ENCODE data around the gene WDFY1.
"Not testable (repeated sequence)": the region's sequence is repeated elsewhere in the genome, so short reads cannot be mapped to it uniquely, and the experiment has no call there.

Gene WDFY1

DNA sequence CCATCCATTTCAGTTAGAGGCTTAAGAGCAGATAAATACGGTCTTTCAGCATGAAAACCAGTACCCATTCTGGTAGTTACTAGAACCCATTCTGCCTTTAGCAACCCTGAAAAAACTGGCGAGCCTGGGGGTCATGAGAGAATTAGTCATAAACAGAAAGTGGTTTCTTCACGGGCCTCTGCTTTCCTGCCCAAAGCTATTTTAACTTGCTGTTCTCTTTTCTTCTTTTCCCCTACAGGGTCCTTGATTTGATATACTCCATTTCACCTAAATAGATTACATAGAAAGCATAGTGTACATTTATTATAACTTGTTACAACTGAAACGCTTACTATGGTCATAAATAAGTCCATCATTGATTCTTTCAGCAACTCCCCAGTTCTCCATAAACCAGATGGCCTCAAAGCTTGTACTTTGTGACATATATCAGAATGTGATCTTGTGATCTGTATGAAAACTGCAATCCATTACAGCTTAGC is 48.3 kb downstream of the WDFY1 start:
- DNase-seq (ENCODE audit: low read depth): no peak

DNA sequence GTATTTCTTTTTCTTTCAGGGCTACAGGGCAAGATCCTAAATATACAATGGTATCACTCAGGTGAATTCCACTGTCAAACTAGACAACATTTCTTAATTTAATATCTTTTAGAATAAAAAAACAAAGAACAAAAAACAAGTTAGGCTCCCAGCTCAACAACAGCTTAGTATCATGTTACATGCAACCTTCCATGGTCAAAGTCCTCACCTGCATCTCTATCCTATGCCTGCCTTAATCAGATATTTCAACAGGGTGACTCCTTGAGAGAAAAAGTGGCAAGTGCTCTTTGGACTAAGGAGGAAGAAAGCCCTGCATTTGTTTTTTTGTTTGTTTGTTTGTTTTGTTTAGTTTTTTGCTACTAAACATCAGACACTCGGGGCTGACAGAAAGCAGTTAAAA is 50.2 kb downstream of the WDFY1 start:
- DNase-seq (ENCODE audit: low read depth): no peak

DNA sequence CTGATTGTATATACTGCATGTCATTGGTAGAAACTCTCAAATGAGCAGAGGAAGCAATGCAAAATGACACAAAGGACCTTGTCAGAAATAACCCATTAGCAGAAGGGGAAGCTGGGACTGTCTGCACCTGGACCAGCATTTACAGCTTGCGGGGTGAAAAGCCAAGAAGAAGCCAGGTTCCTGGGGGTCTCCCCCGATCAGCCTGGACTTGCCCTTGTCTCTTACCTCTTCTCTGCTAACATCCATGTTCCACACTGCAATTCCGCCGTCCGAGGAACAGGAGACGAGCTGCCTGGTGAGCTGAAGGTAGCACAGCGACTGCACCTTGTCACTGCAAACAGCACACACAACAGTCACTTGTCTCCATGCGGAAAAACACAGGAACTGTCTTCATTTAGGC is 51.1 kb downstream of the WDFY1 start:
- no peak for DNase-seq (ENCODE audit: low read depth)

DNA sequence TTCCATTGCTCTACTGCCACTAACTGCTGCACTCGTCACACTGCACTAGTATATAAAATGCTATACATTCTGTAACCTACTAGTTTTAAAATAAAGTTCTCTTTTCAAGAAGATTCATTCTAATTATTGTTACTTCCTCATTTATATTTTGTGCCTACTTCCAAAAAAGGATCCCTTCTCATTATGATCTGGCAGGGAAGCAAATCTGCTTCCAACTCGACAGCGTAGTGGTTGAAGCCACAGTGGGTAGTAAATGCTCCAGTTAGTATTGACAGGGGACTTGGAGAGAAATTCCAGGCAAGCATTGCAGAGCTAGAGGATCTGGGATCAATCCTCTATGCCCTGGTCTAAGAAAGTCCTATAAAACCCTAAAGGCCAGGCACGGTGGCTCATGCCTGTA is 54.4 kb downstream of the WDFY1 start:
- DNase-seq (ENCODE audit: low read depth): no peak

DNA sequence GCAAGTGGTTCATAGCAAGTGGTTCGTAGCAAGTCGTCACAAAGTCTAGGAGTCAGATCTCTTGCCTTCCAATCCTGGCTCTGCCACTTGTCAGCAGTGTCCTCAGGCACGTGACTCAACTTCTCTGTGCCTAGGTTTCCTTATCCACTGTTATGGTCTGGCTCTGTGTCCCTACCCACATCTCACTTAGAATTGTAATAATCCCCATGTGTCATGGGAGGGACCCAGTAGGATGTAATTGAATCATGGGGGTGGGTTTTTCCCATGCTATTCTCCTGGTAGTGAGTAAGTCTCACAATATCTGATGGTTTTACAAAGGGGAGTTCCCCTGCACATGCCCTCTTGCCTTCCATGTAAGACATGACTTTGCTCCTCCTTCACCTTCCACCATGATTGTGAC is 55.9 kb downstream of the WDFY1 start:
- DNase-seq (ENCODE audit: low read depth): no peak

DNA sequence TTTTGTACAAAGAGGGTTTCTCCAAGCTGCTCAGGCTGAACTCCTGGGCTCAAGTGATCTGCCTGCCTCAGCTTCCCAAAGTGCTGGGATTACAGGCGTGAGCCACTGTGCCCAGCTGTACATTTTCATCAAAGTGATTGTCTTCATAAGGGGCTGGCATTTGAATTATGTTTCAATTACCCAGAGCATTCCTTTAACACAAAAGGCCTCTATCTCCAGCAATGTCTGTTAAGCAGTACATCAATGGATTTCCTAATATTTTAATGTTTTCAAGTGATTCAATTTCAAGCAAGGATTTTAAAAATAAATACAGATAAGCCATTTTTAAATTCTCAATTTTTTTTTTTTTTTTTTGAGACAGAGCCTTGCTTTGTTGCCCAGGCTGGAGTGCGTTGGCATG is 56.9 kb downstream of the WDFY1 start:
- DNase-seq (ENCODE audit: low read depth): no peak

DNA sequence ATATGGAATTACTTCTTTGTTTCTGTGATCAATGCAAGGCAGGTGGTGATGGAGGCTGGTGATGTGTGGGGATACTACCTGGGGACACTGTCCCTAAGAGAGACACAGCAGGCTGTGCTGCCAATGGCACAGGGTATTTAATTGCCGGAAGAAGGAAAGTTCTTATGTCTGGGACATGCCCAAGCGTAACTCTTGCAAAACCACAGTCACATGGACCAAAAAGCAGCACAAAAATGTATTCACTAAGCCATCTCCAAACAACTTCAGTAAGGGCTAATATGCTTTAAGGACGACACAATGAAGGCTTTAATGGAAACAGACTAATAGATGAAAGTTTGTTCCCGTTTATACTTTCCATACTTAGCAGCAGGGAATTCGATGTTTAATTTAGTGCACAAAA is 58.0 kb downstream of the WDFY1 start:
- no peak for DNase-seq (ENCODE audit: low read depth)

DNA sequence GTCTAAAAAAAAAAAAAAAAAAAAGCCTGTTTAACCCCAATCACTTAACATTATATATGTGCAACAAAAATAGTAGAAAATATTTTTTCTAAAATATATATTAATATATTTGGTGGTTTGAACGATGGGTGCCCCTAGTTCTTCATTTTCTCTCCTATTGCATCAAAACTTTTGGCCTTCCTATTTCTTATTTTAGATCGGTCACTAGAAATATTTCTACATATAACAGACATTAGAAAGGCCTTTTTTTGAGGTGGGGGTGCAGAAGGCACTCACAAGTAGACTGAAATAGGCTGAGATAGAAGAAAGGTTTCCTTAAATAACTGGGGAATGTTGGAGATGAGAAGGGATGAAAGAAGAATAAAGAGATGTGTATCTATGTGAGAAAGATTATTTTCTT is 58.4 kb downstream of the WDFY1 start:
- no peak for DNase-seq (ENCODE audit: low read depth)

DNA sequence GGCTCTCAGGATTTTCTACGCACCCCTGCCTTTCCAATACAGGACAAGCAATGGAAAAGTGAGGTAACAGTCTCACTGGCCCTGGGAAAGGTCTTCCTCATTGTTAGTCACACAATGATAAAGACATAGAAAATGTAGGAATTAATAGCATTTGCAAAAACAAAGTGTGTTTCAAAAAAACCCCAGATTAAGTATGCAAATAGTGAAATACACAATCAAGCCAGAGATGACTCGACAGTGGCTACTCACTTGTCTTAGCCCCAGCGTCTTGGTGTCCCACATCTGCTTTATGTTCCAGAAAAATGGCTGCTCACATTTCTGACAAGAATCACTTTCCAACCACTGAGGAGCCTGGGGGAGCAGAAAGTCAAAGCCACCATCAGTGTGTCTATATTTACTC is 60.7 kb downstream of the WDFY1 start:
- no peak for DNase-seq (ENCODE audit: low read depth)

DNA sequence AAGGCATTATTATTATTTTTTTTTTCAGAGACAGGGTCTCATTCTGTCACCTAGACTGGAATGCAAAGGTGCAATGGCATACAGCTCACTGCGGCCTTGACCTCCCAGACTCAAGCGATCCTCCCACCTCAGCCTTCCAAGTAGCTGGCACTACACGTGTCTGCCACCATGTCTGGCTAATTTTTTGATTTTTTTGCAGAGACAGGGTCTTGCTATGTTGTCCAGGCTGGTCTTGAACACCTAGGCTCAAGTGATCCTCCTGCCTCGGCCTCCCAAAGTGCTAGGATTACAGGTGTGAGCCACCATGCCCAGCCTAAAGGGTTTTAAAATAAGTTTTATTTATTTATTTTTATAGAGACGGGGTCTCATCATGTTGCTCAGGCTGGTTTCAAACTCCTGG is 62.4 kb downstream of the WDFY1 start:
- DNase-seq (ENCODE audit: low read depth): no peak

DNA sequence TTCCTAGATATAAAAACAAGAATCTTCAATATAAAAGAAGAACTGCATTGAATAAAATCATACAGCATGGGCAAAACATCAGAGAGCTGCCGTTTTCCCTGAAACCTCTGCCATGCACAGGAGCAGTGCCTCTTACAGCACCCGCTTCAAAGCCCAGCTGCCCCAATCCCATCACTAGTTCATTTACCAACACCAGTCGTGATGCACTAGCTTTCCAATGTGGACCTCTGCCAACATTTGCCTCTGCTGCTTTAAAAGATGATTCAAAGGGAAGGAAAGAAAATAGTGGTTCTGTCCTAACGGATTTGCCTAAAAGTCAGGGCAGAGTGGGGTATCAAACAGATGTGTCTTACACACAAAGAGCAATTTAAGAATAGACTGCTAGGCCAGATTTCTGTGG is 64.3 kb downstream of the WDFY1 start:
- no peak for DNase-seq (ENCODE audit: low read depth)

DNA sequence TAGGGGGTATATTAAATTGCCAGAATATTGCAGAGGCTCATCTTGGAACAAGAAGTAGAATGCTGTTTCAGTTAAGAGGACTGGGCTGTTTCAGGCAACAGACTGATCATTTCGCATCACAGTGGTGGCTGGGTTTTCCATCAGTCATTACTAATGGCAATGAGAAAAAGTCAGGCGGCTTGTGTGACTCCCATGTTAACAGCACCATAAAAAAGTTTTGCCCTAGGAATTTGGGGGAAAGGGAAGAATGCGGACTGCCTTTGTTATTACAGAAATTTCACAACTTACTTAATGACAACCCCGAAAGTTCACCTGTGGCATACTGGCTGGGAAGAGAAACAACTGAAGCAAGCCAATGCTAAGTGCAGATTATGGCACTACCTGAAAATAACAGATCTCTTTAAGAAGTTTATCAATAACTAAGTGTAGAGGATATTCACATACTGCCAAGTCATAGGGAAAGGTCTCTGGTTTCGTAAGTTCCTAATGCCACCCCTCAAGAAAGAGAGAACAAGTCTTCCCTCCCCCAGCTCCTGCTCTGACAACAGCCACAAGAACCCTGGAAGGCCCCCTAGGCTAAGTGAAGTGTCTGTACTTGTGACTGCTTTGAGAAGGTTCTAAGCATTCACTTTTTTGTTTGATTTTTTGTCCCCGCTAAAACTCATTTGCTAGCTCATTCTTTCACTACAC is 67.3 kb downstream of the WDFY1 start:
- DNase-seq (ENCODE audit: low read depth): no peak

DNA sequence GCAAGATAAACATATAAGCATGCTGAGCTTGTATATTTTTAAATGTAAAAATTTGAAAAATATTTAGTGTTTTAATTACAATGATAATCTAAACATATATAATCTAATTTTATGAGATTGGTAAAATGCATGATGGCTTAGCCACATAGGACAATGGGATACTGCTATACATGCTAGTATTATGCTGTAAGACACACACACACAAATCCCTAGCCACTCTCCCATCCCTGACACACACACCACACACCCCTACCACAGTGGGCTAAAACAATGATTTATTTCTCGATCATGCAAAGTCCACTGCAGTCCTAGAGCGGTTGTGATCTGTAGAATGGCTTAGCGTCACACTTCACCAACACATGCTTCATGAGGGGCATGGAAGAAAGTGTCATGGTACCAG is 71.5 kb downstream of the WDFY1 start:
- no peak for DNase-seq (ENCODE audit: low read depth)

DNA sequence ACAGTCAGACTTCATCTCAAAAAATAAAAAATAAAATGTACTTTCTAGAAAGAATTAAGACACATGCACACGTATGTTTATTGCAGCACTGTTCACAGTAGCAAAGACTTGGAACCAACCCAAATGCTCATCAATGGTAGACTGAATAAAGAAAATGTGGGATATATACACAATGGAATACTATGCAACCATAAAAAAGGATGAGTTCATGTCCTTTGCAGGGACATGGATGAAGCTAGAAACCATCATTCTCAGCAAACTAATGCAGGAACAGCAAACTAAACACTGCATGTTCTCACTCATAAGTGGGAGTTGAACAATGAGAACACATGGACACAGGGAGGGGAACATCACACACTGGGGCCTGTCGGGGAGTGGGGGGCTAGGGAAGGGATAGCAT is 72.4 kb downstream of the WDFY1 start:
- DNase-seq (ENCODE audit: low read depth): not testable (repeated sequence)

DNA sequence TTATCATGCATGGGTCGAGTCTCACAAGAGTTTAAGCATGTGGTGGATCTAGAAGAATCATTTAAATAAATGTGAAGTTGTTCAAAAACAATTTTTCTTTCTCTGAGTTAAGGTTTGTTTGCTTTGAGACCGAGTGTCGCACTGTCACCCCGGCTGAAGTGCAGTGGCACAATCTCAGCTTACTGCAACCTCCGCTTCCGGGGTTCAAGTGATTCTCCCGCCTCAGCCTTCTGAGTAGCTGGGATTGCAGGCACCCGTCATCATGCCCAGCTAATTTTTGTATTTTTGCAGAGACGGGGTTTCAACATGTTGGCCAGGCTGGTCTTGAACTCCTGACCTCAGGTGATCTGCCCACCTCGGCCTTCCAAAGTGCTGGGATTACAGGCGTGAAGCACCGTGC is 73.5 kb downstream of the WDFY1 start:
- DNase-seq (ENCODE audit: low read depth): not testable (repeated sequence)

DNA sequence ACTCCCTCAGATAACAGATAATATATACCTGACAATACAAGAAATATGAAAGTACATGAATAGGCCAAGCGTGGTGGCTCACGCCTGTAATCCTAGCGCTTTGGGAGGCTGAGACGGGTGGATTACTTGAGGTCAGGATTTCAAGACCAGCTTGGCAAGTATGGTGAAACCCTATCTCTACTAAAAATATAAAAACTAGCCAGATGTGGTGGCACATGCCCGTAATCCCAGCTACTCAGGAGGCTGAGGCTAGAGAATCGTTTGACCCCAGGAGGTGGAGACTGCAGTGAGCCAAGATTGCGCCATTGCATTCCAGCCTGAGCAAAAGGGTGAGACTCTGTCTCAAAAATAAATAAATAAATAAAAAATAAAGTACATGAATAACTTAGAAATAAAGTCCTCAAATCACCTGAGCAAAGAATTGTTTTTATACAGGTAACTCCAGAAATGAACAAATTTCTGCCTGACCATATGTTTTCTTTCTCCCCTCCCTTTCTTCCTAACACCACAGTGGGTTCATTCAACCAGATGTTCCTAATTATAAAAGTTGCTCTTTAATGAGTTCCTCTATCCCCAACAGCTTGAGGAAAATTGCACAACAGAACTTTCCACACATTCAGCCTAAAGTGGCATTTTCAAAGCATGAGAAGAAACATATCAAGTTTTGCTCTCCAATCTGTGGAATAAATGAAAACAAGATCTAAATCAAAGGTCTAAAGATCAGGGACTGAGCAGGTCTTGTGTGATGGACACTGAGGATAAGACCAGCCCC is 74.1 kb downstream of the WDFY1 start:
- no peak for DNase-seq (ENCODE audit: low read depth)

DNA sequence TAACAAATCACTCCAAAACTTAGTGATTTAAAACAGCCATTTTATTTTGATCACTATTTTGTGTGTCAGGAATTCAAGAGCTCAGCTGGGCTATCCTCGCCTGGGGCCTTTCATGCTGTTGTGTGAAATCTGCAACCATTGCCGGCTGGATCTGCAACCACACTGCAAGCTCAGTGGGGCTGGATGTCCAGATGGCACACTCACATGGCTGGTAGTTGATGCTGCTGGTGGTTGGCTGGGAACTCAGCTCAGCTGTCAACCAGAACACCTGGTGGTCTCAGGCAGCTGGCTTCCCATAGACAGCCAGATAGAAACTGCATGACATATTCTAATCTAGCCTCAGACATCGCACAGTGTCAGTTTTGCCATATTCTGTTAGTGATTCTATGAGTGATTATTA is 77.1 kb downstream of the WDFY1 start:
- no peak for DNase-seq (ENCODE audit: low read depth)

DNA sequence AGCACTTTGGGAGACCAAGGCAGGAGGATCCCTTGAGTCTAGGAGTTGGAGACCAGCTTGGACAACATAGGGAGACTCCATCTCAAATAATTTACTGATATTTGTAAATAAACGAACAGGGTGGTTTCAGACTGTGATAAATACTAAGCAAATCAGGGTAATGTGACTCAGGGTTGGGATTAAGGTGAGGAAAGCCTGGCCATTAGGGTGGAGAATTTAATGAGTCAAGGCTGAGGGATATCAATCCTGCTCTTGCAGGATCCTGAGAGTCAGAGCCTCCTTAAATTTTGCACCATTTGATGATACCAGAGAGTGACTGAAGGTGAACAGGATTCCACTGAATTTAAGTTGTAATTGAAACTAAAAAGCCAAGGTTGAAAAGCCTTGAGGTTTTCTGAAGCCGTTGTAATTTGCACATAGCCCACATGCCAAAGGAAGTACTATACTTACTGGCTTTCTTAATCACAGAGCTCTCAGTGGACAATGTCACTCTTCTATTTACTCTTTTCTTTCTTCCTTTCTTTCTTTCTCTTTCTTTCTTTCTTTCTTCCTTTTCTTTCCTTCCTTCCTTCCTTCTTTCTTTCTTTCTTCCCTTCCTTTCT is 79.1 kb downstream of the WDFY1 start:
- DNase-seq (ENCODE audit: low read depth): no peak

DNA sequence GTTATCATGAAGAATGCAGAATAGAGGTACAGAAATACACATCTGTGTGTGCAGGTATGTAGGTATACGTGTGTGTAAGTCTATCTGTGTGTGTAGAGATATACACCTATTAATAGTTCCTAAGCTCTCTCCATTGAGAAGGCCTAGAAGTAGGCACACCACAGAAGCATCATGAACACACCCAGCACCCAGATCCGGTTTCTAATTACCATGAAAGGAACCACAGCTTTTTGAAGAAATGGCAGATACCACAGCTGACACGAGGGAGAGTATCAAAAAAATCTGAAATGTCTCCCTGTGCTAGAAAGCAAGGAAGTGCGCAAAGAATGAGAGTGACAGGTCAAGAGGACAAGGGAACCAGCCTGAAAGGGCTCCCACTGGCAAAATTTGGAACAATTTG is 80.0 kb downstream of the WDFY1 start:
- DNase-seq (ENCODE audit: low read depth): peak; percentile 10

DNA sequence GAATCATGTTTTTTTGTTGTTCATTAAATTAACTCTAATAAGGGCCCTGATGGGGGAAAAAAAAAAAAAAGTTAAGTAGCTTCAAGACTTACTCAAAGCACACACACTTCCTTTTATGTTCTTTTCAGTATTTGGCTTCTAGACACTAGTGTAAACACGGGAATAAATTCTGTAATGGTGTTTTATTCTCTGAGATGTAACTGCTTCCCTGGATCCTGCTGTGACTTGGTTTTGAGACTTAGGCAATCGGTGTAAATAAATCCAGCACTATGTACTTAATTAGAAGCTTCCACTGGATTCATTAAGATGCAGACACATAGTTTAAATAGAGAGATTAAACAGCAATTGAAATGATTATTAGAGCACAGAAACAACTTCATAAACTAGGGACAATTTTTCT is 81.6 kb downstream of the WDFY1 start:
- no peak for DNase-seq (ENCODE audit: low read depth)

DNA sequence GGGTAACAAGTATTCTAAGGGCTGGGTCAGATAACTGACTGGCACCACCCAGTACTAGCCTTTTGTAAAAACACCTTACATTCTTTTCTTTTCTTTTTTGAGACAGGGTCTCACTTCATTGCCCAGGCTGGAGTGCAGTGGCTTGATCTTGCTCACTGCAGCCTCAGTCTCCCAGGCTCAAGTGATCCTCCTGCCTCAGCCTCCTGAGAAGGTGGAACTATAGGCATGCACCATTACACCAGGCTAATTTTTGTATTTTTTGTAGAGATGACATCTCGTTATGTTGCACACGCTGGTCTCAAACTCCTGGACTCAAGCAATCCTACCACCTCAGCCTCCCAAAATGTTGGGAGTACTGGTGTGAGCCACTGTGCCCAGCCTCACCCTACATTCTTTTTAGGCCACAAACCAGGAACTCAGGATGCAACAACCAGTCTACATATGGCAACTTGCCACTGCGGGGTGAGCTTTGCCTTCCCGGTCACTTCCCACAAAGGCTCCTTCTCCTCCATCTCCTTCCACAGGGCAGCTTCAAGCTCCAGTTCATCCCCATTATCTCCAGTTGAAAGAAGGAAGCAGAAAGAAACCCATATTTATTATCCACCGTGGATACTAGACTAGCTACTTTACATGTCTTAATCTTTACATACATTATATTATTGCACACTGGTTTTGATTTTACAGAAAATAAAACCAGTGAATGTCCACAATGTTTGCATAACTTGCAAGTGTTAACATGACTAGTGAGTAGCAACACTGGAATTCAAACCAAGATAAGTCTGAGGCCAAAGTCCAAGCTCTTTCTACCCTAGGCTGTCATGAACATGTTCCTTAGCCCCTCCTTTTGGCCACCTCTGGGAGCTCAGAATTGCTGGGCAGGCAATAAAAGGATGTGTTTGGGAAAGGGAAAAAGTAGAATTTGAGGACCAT is 84.1 kb downstream of the WDFY1 start:
- no peak for DNase-seq (ENCODE audit: low read depth)

DNA sequence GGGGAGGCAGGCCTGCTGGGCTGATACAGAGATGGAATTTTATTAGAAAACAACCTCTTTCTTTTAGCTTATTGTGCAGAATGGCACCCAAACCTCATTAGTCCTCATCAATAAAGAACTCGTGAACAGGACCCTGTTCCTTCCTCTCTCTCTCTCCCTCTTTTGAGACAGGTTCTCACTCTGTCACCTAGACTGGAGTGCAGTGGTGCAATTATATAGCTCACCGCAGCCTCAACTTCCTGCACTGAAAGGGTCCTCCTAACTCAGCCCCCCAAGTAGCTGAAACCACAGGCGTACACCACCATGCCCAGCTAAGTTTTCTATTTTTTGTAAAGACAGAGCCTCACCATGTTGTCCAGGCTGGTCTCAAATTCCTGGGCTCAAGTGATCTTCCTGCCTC is 86.1 kb downstream of the WDFY1 start:
- no peak for DNase-seq (ENCODE audit: low read depth)

Data from T follicular helper cell (primary cell).